PC-3 (cell line): Measurements from ENCODE around the gene VAT1.

ENCODE experiments used
- EZH2 ChIP-seq: fragments of 300-600 bp; sonication (generic); IDR thresholded peaks from one replicate; pipeline ENCODE4 v1.6.1; 2017; ENCODE audit warnings: antibody characterized with exemption, mild to moderate bottlenecking, low read length; ENCODE audit not compliant: unreplicated experiment
- TF ChIP-seq, protein P1 (sequence below): fragments of 300-600 bp; sonication (generic); conservative IDR thresholded peaks from 2 replicates; pipeline ENCODE4 v1.5.1; 2017; ENCODE audit warnings: antibody characterized with exemption, low read depth, mild to moderate bottlenecking, low read length

DNA sequence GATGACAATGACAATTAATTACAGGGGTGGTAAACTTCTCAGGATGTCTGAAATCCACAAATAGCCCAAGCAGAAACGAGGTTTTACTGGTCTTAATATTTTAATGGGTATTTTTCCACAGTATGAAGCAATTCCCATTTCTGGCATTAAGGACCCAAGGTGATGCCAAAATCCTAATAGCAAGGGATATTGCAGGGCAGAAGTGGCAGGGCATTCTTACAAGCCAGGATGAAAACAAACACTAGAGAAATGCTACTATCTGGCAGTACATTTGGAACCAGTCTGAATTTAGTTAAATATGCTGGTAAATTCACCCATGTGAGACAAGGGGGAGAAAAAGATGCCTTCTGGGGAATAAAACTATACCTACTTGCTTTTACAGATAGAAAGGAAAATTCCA, 48.1 kb upstream of the VAT1 start:
- no peak for TF ChIP-seq EZH2
- TF ChIP-seq, protein P1, sequence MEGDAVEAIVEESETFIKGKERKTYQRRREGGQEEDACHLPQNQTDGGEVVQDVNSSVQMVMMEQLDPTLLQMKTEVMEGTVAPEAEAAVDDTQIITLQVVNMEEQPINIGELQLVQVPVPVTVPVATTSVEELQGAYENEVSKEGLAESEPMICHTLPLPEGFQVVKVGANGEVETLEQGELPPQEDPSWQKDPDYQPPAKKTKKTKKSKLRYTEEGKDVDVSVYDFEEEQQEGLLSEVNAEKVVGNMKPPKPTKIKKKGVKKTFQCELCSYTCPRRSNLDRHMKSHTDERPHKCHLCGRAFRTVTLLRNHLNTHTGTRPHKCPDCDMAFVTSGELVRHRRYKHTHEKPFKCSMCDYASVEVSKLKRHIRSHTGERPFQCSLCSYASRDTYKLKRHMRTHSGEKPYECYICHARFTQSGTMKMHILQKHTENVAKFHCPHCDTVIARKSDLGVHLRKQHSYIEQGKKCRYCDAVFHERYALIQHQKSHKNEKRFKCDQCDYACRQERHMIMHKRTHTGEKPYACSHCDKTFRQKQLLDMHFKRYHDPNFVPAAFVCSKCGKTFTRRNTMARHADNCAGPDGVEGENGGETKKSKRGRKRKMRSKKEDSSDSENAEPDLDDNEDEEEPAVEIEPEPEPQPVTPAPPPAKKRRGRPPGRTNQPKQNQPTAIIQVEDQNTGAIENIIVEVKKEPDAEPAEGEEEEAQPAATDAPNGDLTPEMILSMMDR: no peak
